GM18867 (cell line): ENCODE results near the gene ZNF35.
A peak's percentile ranks its signal among the peaks of the same experiment; 100 is the strongest.
"Not testable (repeated sequence)": the region's sequence is repeated elsewhere in the genome, so short reads cannot be mapped to it uniquely, and the experiment has no call there.

ENCODE experiments used
- ATAC-seq: cut with Tn5 transposase; IDR thresholded peaks from one replicate; pipeline ENCODE4 v1.9.1; 2021; ENCODE audit warnings: mild to moderate bottlenecking, moderate library complexity; ENCODE audit not compliant: unreplicated experiment

ZNF35 gene

DNA sequence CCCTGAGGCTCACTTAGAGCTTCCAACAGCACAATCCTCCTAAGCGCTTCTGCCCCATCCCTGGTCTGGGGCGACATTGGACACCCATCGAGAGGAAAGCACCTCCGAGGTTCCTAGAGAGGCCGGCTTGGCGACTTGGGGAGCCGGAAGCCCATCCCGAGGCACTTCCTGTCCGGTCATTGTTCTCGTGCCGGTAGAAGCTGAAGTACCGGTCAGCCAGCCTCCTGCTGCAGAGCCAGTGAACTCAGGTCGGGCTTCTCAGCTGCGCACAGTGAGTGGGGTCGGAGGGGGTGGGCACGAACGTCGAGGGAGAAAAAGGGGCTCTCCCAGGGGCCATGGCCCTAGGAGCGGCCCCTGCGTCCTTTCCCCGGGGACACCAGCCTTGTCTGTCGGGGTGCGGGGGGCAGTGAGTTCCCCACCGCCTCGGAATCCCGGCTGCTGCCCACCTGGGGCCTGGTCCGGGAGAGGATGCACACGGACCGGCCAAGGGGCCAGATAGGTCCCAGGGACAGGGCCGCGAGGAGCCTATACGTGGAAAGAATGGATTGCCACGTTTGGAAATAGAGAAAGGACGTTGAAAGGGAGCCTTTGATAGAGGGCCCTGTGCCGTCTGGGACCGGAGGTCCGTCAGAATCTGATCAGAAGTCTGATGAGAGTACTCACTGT is at the start of gene ZNF35:
TSS of gene ZNF35 (plus strand) at position 169 of the 666 bp plus-strand sequence. CDS start 2,336 bp downstream, outside the sequence.
- peak; percentile 99 for ATAC-seq

DNA sequence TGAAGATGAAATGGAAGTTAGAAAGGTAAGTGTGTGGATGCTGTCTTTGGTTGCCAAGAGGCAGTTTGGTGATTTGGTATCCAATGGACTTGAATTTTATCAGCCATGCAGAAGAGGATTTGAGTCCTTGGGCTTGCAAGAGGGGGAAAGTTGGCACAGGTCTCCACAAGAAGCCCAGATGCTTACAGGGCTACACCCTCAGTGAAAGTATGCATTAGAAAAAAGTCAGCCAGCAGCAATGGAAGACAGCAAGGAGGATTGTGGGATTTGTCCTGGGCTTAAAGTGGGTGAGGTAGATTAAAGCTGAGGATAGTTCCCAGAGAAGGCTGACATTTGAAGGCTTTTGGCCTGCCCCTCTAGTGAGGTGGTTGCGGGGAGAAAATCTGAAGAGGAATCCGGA is 46.8 kb upstream of the ZNF35 start:
- ATAC-seq, result no peak

DNA sequence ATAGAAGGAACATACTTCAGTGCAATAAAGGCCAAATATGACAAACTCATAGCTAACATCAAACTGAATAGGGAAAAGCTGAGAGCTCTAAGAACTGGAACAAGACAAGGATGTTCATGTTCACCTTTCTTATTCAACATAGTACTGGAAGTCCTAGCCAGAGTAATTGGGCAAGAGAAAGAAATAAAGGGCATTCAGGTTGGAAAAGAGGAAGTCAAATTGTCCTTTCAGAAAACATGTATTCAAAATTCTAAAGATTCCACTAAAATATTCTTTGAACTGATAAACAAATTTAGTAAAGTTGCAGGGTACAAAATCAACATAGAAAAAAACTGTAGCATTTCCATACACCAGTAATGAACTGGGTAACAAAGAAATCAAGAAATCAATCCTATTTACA is 35.9 kb upstream of the ZNF35 start:
- no peak for ATAC-seq

DNA sequence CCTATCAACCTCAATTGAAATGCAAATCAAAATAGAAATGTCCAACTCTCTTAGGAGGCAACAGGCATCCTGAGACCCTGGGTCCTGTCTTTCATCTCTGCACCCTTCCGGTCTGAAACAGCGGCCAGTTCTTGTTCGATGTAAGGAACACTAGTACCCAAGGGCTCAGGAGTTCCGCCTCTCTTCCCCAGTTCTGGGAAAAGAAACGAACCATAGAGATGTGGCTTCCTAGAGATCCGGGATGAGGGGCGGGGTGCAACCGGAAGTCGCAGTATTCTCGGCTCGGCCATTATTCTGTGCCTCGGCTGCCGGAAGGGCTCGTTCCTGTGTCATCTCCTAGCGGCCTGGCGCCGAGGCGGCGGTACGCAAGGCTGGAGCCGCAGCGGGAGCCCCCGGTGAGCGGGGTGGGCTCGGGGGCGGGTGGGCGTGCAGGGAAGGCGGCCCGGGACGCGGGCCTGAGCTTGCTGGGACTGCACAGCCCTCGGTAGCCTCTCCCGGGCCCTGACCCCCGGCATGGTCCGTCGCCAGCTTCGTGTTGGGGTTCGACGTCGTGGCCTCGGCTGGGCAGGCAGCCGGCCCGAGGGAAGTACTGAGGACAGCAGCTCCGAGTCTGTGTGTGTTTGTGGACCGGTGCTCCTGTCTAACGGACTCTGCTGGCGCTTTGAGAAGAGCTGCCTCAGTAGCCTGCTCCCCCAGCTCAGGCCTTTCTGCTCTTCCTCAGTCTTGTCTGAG is 23.6 kb upstream of the ZNF35 start, which contains the start of gene ZNF197:
TSS of gene ZNF197 (plus strand) at position 288 of the 732 bp plus-strand sequence. CDS start 4,119 bp downstream, outside the sequence.
- peak; percentile 95 for ATAC-seq

DNA sequence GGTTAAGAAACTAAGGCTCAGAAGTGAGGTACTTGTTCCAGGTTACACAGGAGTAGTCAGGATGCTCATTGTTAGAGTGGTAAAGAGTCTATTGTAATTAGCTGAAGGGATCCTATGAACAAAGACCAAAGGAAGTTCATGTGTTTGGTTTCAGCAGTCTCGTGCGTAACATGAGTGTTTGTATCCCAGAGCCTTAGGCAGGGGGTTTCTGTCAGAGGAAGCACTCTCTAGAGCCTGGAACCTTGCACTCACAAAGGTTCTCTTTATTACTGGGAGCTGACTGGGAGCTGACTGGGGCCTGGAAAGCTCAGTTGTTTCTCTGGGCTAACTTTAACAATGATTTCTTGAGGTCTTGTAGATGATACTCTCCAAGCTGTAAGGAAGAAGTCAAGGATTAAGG is 19.8 kb upstream of the ZNF35 start:
- ATAC-seq, result no peak

DNA sequence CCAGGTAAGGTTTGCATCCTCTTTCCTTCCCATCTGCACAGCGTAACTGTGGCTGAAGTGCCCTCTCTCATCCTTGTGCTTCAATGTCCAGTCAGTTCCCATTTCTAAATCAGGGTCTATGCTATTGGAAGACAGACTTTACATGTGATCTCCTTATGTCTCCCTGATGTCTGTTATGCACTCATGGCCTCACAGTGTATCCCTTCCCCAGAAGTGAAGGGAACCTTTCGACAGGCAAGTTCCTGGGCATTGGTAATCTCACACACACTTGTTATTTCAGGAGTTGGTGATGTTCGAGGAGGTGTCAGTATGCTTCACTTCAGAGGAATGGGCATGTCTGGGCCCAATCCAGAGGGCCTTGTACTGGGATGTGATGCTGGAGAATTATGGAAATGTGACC is 16.3 kb upstream of the ZNF35 start:
- ATAC-seq, result no peak

DNA sequence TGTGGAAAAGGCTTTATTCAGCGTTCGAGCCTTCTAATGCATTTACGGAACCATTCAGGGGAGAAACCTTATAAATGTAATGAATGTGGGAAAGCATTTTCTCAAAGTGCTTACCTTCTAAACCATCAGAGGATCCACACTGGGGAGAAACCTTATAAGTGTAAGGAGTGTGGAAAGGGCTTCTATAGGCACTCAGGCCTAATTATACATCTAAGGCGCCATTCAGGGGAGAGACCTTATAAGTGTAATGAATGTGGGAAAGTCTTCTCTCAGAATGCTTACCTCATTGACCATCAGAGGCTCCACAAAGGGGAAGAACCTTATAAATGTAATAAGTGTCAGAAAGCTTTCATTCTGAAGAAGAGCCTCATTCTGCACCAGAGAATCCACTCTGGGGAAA is 6.2 kb upstream of the ZNF35 start:
- no peak for ATAC-seq

DNA sequence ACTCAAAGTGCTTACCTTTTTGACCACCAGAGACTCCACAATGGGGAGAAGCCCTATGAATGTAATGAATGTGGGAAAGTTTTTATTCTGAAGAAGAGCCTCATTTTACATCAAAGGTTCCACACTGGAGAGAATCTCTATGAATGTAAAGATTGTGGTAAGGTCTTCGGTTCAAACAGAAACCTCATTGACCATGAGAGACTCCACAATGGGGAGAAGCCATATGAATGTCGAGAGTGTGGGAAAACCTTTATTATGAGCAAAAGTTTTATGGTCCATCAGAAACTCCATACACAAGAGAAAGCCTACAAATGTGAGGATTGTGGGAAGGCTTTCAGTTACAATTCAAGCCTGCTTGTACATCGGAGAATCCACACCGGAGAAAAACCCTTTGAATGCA is 5.5 kb upstream of the ZNF35 start:
- ATAC-seq, result no peak

DNA sequence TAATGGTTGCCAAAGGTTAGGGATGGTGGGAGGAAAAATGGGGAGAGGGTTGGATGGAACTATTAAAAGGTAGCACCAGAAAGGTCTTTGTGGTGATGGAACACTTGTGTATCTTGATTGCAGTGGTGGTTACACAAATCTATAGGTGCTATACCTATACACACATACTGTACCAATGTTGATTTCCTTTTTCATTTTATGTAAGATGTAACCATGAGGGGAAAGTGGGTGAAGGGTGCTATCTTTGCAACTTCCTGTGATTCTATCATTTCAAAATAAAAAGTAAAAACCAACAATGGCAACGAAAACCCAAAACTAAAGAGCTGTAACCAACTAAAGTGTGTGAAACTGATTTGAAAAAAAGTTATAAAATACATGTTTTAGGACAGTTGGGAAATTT is 761 bp upstream of the ZNF35 start:
- ATAC-seq, result no peak

DNA sequence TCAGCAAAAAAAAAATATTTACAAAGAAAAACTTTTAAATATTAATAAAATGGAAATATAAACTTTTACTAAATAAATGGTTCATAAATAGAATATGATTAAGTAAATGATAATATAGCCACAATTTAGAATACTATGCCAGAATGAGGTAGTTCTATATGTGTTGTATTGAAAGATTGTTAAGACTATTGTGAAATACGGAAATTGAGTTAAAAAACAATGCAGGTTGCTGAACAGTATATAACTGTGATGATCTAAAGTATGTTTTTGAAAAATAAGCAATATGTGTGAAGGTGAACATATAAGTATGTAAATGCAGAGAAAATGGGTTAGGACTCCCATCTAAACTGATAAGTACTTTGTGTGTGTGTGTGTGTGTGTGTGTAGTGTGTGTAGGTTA is 1.2 kb downstream of the ZNF35 start:
- ATAC-seq, result no peak

DNA sequence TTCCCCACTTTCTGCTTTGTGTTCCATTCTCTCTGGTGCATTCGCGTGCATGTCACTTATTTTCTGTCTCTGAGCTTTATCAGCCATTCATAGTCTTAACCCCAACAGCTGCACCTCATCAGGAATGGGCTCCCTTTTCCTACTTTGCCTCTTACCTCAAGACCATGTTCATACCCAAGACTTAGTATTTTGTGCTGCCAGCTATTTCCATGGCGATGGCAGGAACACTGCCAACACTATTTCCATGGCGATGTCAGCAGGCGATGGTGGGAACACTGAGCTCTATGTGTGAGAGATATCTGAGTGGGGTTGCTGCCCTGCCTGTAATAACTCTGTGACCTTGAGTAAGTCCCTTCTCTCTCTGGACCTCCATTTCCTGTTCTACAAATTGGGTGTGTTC is 5.5 kb downstream of the ZNF35 start:
- no peak for ATAC-seq

DNA sequence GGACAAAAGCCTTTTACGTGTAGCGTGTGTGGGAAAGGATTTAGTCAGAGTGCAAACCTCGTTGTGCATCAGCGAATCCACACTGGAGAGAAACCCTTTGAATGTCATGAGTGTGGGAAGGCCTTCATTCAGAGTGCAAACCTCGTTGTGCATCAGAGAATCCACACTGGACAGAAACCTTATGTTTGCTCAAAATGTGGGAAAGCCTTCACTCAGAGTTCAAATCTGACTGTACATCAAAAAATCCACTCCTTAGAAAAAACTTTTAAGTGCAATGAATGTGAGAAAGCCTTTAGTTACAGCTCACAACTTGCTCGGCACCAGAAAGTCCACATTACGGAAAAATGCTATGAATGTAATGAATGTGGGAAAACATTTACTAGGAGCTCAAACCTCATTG is 10.5 kb downstream of the ZNF35 start:
- ATAC-seq, result no peak

DNA sequence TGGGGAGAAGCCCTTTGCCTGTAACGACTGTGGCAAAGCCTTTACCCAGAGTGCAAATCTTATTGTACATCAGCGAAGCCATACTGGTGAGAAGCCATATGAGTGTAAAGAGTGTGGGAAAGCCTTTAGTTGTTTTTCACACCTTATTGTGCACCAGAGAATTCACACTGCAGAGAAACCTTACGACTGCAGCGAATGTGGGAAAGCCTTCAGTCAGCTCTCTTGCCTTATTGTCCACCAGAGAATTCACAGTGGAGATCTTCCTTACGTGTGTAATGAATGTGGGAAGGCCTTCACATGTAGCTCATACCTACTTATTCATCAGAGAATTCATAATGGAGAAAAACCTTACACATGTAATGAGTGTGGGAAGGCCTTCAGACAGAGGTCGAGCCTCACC is 10.9 kb downstream of the ZNF35 start:
- no peak for ATAC-seq

DNA sequence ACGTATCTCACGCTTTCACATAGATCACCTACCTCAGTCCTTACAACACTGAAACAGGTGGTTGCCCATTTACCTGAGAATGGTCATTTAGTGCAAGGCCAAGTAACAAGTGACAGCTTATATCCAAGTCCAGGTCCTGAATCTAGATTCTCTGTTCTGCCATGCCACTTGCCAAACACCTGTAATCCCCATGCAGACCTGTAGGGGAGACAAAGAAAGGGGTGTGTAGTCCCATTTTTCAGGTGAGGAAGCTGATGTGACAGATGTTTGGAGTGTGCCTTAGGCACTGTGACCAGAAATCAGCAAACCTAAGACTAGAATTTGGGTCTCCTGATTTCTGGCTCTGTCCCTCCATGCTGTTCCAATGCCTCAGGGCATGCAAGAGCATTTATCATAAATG is 12.7 kb downstream of the ZNF35 start:
- ATAC-seq, result no peak

DNA sequence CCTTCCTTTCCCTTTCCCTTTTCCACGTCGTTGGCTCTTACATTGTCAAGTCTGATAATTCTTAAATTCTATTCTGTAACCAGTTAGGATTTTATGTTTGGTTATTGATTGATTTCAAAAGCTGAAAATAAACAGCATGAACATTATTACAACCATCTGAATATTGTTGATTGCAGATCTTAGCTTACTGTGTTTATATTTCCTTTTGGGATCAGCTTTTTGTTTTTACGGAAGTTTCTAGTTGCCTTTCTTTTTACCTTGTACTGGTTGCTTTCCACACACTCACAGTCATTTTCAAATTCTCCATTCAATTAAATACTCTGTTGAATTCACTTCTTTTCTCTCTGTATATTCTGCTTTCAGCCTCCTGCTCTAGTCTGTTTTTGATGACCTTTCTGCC is 16.6 kb downstream of the ZNF35 start:
- ATAC-seq, result no peak

DNA sequence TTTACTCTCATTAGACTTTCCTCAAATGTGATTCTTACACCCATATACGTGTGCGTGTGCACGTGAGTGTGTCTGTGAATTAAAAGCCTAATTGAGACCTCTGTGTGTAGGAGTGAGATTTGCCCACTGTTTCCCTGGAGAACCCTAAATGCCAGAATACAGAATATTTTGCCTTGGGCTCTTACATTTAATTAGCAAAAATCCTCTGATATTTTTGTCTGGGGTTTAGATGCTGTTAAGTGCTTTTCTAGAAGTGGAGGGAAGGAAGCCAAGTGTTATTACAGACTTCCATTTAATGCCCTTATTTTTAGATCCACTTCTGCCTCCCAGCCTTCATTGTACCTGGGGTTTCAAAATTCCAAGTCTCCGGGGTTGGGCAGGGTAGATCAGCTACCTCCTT is 17.8 kb downstream of the ZNF35 start:
- ATAC-seq, result no peak

DNA sequence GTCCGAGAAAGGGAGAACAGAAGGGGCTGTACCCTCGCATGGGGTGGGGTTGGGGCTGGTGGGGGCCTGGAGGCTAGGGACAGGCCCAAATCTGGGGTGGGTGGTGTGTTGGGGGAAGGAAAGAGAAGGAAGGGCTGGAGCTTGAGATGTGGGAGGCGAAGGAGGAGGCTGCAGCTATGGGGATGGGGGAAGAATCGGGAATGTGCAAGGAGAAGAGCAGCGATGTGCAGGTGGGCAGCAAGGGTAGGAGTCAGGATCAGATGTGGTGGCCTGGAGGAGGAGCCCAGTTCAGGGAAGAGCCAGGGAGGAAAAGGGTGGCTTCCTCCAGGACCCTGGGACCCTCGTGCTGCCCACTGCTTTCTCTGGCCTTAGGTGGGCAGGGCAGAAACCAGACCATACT is 21.2 kb downstream of the ZNF35 start:
- no peak for ATAC-seq

DNA sequence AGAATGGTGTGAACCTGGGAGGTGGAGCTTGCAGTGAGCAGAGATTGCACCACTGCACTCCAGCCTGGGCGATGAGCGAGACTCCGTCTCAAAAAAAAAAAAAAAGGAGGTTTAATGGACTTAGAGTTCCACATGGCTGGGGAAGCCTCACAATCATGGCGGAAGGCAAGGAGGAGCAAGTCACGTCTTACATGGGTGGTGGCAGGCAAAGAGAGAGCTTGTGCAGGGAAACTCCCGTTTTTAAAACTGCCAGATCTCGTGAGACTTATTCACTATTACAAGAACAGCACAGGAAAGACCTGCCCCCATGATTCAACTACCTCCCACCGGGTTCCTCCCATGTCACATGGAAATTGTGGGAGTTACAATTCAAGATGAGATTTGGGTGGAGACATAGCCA is 24.9 kb downstream of the ZNF35 start:
- ATAC-seq, result not testable (repeated sequence)

DNA sequence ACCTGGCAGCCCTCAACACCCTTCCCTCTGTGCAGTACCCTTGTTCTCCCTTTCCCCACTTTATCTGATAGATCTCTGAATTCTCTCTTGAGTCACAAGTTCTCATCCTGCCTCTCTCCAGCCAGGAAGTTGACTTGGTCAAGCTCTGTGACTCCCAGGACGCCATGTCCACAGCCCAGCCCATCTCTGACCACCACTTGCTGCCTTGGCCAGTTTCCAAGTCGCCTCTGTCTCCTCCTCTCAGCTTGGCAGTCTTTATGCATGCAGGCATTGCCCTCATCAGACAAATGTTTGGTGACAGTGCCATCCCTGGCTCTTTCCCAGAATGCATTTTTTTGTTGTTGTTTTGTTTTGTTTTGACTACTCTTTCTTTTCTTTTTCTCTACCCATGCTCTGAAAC is 25.7 kb downstream of the ZNF35 start:
- ATAC-seq, result no peak

DNA sequence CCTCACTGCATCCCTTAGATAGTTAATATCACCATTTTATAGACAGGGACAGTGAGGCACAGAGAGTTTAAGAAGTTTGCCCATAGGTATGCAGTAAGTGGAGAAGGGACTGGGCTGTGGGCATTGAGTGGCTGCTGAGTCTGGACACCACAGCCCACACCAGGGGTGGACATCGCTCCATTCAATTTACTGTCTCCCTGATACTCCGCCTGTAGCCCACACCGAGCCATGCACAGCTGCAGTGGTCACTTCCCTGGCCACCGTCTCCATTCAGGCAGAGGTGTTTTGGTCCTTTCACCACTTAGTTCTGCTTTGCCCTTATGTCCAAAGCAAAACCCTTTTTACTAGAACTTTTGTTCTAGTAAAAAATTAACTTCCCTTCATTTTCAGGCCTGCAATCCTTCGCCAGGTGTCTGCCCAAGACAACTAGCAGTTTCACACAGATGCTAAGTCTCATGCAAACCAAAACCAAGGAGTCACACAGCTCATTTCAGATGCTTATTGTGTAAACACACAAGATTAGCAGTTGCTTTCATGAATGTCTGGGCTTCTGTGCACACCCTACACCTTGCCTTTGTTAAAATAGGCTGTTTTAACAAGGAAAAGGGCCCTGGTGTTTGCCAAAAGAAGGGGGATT is 30.1 kb downstream of the ZNF35 start:
- no peak for ATAC-seq

DNA sequence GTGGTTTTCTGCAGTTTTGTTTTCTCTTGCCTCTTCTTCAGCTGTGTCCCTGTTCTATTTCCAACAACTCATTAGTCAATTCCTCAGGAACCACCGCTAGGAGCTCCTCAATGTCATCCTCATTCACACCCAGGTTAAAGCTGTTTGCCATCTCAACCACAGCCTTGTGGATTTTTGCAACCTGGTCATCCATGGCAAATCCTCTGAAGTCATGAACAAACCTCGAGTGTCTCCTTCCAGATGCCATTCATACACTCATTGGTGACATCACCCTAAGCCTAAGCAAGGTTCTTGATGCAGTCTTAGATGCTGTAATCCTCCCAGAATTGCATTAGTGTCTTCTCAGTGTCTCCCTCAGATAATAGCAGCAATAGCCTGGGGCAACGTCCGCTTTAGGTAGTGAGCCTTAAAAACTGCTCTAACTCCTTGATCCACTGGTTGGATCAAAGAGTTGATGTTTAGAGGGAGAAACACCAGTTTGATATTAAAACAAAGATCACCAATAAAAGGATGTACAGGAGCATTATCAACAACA is 32.5 kb downstream of the ZNF35 start:
- no peak for ATAC-seq
